GM20000 (cell line): ENCODE measurements around the gene IL3.

Source experiments
- DNase-seq: peaks from one replicate; pipeline ENCODE4 v3.0.0; 2012; ENCODE audit warnings: low spot score
- TF ChIP-seq, protein P1 (sequence below): IDR thresholded peaks from 2 replicates; pipeline ENCODE4 v1.5.1; 2012; ENCODE audit warnings: mild to moderate bottlenecking, control low read depth; ENCODE audit errors: extremely low read depth, missing control alignments

IL3 gene

DNA sequence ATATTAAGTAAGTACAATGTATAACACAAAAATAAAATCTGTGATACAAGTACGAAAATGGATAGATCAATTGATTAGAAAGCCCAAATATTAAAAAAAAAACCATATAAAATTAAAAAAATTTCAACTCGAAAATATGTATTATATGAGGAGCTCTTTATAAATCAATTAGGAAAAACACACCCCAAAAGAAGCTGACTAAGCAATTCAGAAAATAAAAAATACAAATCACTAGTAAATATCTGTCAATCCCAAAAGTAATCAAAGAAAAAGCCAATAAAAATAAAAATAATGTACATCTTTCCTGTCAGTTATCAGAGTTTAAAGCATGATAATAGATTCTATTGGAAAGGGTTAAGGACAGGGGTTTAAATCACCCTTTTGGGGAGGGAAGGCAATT is 38.8 kb upstream of the IL3 start:
- DNase-seq = no peak
- TF ChIP-seq, protein P1, sequence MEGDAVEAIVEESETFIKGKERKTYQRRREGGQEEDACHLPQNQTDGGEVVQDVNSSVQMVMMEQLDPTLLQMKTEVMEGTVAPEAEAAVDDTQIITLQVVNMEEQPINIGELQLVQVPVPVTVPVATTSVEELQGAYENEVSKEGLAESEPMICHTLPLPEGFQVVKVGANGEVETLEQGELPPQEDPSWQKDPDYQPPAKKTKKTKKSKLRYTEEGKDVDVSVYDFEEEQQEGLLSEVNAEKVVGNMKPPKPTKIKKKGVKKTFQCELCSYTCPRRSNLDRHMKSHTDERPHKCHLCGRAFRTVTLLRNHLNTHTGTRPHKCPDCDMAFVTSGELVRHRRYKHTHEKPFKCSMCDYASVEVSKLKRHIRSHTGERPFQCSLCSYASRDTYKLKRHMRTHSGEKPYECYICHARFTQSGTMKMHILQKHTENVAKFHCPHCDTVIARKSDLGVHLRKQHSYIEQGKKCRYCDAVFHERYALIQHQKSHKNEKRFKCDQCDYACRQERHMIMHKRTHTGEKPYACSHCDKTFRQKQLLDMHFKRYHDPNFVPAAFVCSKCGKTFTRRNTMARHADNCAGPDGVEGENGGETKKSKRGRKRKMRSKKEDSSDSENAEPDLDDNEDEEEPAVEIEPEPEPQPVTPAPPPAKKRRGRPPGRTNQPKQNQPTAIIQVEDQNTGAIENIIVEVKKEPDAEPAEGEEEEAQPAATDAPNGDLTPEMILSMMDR = no peak

DNA sequence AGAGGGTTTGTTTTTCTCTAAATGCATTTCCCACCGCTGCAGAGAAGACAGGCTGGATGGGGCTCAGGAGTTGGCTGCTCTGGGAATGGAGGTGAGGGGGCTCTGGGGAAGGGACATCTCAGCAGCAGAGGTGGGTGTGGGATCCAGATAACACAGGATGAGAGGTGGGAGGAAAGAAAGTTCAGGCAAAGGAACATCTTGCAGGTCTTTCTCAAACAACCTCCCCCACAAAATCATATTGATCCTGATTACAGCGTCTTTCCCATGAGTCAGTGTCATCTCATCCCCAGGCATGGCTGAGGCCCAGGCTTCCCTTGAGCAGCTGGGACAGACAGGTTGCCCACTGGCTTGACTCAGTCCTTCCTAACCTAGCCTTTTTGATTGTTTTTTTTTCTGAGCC is 37.7 kb upstream of the IL3 start:
- peak; percentile 2 for DNase-seq
- TF ChIP-seq, protein P1 = no peak

DNA sequence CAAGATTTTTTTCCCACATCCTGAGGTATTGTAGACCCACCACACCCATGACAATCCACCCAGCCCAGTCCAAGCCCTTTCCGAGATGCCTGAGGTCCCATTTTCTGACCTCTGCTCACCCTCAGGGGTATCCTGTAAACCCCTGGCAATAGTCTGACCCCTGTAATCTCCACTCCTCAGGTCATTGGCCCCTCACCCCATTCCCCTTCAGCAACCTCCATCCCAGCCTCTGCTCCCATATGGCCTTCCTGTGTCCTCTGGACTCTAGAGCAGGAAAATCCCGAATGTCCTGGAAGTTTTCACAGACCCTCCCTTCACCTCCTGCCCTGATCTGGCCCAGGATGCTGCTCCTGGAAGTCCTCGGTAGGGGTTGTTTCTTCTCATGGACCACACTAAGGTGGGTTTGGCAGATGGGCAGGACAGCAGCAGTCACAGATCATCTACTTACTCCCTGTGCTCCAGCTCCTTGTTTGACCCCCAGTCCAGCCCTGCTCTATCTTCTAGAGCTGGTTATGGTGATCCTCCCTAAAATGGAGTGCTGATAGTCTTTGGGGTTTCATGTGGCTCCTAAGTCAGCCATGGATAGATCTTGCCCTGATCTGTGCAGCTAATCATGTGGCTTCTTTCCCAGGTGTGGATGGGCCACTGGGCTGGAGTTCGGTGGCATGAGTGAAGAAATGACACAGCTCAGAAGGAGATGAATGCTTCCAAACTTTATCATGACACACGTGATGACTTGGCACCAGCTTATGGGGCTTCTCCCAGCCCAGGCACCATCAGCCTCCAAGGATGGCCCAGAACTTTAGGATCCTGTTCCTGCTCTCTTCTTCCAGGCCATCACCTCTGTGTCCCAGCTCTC is 37.0 kb upstream of the IL3 start:
- TF ChIP-seq, protein P1 = no peak
- DNase-seq = peak; percentile 4

DNA sequence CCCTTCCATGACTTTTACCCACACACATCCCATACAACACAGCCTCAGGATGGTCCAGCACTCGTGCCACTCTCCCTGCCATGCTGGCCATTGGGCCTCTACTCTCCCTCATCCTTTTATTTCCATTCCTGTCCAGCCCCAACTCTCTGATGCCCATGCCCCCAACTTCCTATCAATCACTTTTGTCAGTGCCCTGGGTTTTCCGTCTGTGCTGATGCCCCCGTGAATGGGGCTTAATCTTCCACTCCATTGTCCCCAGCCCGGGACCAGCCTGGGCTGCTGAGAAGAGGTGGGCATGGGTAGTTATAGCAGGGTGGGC is 36.4 kb upstream of the IL3 start:
- TF ChIP-seq, protein P1 = no peak

DNA sequence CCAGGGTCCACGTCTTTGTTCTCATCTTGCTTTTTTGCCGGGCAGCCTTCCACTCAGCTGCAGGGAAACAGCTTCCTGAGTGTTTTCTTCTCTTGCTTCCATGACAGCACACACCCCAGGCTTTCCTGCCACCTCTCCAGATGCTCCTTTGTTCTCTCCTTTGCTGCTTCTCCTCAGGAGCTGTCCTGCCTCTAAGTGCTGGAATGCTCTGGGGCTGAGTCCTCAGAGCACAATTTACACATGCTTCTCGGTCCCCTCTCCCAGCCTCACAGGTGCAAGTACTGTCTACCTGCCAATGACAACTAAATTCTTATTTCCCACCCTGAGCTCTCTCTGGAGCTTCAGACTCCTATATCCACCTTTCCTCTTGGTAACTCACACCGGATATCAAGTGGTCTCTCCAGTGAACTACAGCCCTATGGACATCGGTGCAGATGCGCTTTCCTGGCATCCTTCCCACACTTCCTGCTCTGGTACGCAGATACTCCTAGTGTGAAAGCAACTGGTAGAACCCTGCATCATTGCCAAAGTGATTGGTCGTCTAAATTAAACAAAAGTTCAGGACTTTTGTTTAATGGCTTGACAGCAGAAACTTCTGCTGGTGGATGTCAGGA is 35.6 kb upstream of the IL3 start:
- TF ChIP-seq, protein P1 = no peak
- DNase-seq = peak; percentile 4

More for the DNA sequence above, 36.4 kb upstream of the IL3 start:
- DNase-seq = no peak

DNA sequence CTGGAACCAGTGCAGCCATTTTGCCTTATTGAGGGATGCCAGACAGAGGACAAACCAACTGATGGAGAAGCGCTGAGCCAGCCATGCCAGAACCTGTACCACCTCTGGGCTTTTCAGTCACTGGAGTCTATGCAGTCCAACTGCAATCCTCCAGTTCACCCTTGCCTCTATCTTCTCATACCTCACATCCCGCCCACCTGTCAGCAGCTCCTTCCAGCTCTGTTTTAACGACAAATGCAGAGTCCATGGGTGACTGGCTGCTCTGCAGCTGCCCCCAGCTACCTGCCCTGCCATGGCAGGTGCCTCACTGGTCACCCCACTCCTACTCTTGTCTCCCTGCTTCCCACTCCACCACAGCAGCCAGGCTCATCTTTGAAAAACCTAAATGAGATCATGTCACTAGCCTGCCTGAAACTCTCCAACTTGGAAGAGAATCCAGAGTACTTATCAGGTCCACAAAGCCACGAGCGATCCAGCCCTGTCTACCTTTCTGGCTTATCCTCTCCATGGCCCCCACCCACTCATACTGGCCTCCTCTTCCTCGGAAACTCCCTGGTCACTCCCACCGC is 35.0 kb upstream of the IL3 start:
- DNase-seq = peak; percentile 1
- TF ChIP-seq, protein P1 = no peak

DNA sequence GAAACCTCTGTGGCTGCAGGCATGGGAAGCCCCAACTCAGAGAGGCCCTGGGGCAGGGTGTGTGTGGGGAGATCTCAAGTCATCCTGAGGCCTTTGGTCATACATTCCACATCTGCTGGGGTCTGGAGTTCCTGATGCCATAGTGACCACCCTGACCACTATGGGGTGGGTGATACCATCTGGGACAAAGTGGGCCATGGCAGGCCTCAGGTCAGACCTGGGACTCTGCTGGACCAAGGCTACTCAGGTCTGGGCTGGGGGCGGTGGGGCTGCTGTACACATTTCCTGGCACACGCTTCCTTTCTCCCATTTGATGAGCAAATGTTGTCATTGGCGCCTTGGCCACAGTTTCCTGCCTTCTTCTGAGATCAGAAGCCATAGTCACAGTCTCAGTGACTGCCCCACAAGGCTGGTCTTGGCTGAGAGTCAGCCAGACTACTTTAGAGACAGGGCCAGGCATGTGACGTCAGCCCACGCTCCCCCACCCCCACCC is 33.9 kb upstream of the IL3 start:
- TF ChIP-seq, protein P1 = no peak
- peak; percentile 3 for DNase-seq
